OCI-LY7 (cell line): ENCODE results near the gene CEP290. TPM values are rescaled to one million over a fixed set of nuclear protein-coding genes. Genes with fewer than 3 reads are reported as not detected.

Experiments
- Bru-seq: library from RNA; stranded (reverse); fragments of 400-500 nt; gene quantifications from one replicate; lab custom pipeline; 2021; lab: Mats Ljungman, UMichigan
- BruChase-seq, 2 experiments: library from RNA; stranded (reverse); fragments of 400-500 nt; gene quantifications; one replicate each; lab custom pipeline; 2021; lab: Mats Ljungman, UMichigan
- BruUV-seq: library from RNA; stranded (reverse); fragments of 400-500 nt; replicated peaks from 2 replicates; lab custom pipeline; 2021; lab: Mats Ljungman, UMichigan
- CTCF ChIA-PET: fragments of 300-600 bp; sonication (Branson Sonifier 250); formaldehyde crosslinking; loops from one replicate; lab custom pipeline; 2022; ENCODE audit warnings: antibody characterized with exemption; ENCODE audit not compliant: unreplicated experiment; lab: Charles Lee
- POLR2A ChIA-PET: fragments of 300-600 bp; sonication (Branson Sonifier 250); formaldehyde crosslinking; loops from one replicate; lab custom pipeline; 2022; ENCODE audit warnings: antibody characterized with exemption; lab: Charles Lee
- DNase-seq: peaks from one replicate; pipeline ENCODE4 v3.0.0-alpha.2; 2015; ENCODE audit warnings: low spot score
- H2AFZ ChIP-seq: fragments of 200-600 bp; sonication (generic), shearing (Covaris generic); 2 replicates; pipeline ENCODE4 v1.6.1; 2014; ENCODE audit warnings: mild to moderate bottlenecking, antibody characterized with exemption, low read length, moderate library complexity
- H3K27ac ChIP-seq: fragments of 200-600 bp; sonication (generic); 2 replicates; pipeline ENCODE4 v1.5.1; 2014; ENCODE audit warnings: mixed run types, low read depth, mild to moderate bottlenecking, moderate library complexity, low read length, inconsistent platforms; ENCODE audit not compliant: poor library complexity, severe bottlenecking
- H3K36me3 ChIP-seq: fragments of 200-600 bp; sonication (generic); 2 replicates; pipeline ENCODE4 v1.6.1; 2014; ENCODE audit warnings: mild to moderate bottlenecking, antibody characterized with exemption, low read length, moderate library complexity, mixed read lengths; ENCODE audit not compliant: insufficient read depth
- H3K4me1 ChIP-seq: fragments of 200-600 bp; sonication (generic); 2 replicates; pipeline ENCODE4 v1.5.1; 2014; ENCODE audit warnings: mild to moderate bottlenecking, low read length; ENCODE audit not compliant: insufficient read depth, poor library complexity, severe bottlenecking
- H3K4me2 ChIP-seq: fragments of 200-600 bp; sonication (generic); 2 replicates; pipeline ENCODE4 v1.6.1; 2014; ENCODE audit warnings: mild to moderate bottlenecking, low read length
- H3K4me3 ChIP-seq: fragments of 200-600 bp; sonication (generic); 2 replicates; pipeline ENCODE4 v1.5.1; 2014; ENCODE audit warnings: mild to moderate bottlenecking, low read depth, low read length; ENCODE audit not compliant: poor library complexity, severe bottlenecking
- H3K79me2 ChIP-seq: fragments of 200-600 bp; sonication (generic); 2 replicates; pipeline ENCODE4 v1.6.1; 2016; ENCODE audit warnings: low read depth, mild to moderate bottlenecking, low read length, moderate library complexity, mixed read lengths; ENCODE audit not compliant: insufficient read depth
- H3K9me2 ChIP-seq: fragments of 200-600 bp; sonication (generic); 2 replicates; pipeline ENCODE4 v1.6.1; 2016; ENCODE audit warnings: mild to moderate bottlenecking, low read length, mixed read lengths; ENCODE audit not compliant: insufficient read depth
- H3K9me3 ChIP-seq: fragments of 200-600 bp; sonication (generic); 2 replicates; pipeline ENCODE4 v1.6.1; 2014; ENCODE audit warnings: mild to moderate bottlenecking, mixed run types, low read length, mixed read lengths
- H4K20me1 ChIP-seq: fragments of 200-600 bp; sonication (generic); 2 replicates; pipeline ENCODE4 v1.6.1; 2014; ENCODE audit warnings: mild to moderate bottlenecking, antibody characterized with exemption, low read length, moderate library complexity, mixed read lengths; ENCODE audit not compliant: insufficient read depth
- EZH2phosphoT487 ChIP-seq: fragments of 200-600 bp; sonication (generic); IDR thresholded peaks from 2 replicates; pipeline ENCODE4 v1.6.1; 2018; ENCODE audit warnings: low read depth, borderline replicate concordance, mild to moderate bottlenecking, mixed run types, antibody characterized with exemption, low read length, moderate library complexity, mixed read lengths
- intact Hi-C: fragments of 100-400 bp; cut with micrococcal nuclease; formaldehyde crosslinking; loops from one replicate; pipeline ENCODE4 v1.10.0; 2022; ENCODE audit not compliant: unreplicated experiment
- long read RNA-seq: library from polyadenylated mRNA; stranded (forward); transcript quantifications from one replicate; pipeline ENCODE4 v2.0.0, GENCODE V29; 2022
- total RNA-seq, 2 experiments: library from RNA; depleted of rRNA in 1 of 2; stranded (reverse); fragments of >200 nt in 1 of 2; shearing (Covaris generic) in 1 of 2; gene quantifications; 2 replicates each; pipeline ENCODE4 v1.2.3, GENCODE V29; 2014 to 2022
- TF ChIP-seq, protein P1 (sequence below): fragments of 200-600 bp; sonication (generic); conservative IDR thresholded peaks from 2 replicates; pipeline ENCODE4 v1.5.1; 2014; ENCODE audit warnings: mild to moderate bottlenecking, antibody characterized with exemption, low read length, moderate library complexity, mixed read lengths

Gene CEP290, protein sequence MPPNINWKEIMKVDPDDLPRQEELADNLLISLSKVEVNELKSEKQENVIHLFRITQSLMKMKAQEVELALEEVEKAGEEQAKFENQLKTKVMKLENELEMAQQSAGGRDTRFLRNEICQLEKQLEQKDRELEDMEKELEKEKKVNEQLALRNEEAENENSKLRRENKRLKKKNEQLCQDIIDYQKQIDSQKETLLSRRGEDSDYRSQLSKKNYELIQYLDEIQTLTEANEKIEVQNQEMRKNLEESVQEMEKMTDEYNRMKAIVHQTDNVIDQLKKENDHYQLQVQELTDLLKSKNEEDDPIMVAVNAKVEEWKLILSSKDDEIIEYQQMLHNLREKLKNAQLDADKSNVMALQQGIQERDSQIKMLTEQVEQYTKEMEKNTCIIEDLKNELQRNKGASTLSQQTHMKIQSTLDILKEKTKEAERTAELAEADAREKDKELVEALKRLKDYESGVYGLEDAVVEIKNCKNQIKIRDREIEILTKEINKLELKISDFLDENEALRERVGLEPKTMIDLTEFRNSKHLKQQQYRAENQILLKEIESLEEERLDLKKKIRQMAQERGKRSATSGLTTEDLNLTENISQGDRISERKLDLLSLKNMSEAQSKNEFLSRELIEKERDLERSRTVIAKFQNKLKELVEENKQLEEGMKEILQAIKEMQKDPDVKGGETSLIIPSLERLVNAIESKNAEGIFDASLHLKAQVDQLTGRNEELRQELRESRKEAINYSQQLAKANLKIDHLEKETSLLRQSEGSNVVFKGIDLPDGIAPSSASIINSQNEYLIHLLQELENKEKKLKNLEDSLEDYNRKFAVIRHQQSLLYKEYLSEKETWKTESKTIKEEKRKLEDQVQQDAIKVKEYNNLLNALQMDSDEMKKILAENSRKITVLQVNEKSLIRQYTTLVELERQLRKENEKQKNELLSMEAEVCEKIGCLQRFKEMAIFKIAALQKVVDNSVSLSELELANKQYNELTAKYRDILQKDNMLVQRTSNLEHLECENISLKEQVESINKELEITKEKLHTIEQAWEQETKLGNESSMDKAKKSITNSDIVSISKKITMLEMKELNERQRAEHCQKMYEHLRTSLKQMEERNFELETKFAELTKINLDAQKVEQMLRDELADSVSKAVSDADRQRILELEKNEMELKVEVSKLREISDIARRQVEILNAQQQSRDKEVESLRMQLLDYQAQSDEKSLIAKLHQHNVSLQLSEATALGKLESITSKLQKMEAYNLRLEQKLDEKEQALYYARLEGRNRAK (N-terminal part only)
- total RNA-seq (2014; rRNA removed; shearing (Covaris generic)), result 12.6 and 27.5 TPM in 2 replicates
- total RNA-seq (2022), result 22.4 and 22.5 TPM in 2 replicates
- Bru-seq, nascent RNA, result percentile 74 among the genes with signal in this experiment
- percentile 67 among the genes with signal in this experiment for BruChase-seq, experiment 1, labeled RNA remaining after a 6-hour chase
- percentile 73 among the genes with signal in this experiment for BruChase-seq, experiment 2, labeled RNA remaining after a 2-hour chase
- long read RNA-seq, full-length matches to known transcripts, result 1 of 15 reads
- long read RNA-seq, partial matches to known transcripts, result 10 of 15 reads
- long read RNA-seq, other reads (novel, unspliced or antisense), result 4 of 15 reads

- H2AFZ ChIP-seq, result peak within 1 kb of the TSS; percentile 88
- TF ChIP-seq, protein P1, sequence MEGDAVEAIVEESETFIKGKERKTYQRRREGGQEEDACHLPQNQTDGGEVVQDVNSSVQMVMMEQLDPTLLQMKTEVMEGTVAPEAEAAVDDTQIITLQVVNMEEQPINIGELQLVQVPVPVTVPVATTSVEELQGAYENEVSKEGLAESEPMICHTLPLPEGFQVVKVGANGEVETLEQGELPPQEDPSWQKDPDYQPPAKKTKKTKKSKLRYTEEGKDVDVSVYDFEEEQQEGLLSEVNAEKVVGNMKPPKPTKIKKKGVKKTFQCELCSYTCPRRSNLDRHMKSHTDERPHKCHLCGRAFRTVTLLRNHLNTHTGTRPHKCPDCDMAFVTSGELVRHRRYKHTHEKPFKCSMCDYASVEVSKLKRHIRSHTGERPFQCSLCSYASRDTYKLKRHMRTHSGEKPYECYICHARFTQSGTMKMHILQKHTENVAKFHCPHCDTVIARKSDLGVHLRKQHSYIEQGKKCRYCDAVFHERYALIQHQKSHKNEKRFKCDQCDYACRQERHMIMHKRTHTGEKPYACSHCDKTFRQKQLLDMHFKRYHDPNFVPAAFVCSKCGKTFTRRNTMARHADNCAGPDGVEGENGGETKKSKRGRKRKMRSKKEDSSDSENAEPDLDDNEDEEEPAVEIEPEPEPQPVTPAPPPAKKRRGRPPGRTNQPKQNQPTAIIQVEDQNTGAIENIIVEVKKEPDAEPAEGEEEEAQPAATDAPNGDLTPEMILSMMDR, result no peak
- no peak for TF ChIP-seq EZH2phosphoT487
- H4K20me1 ChIP-seq, result 0 out of 2 replicates have a peak, but pooled peaks cover 4% of the 10 kb centered on the region
- no peaks in the 10 kb centered on the region for H3K9me2 ChIP-seq
- intact Hi-C loops, result loop anchor here (2.0 to 5.0 kb wide), 2 partner anchors 107 to 1385 kb away; partner anchors contain the start of gene POC1B
- H3K4me1 ChIP-seq, result peaks cover 33% of the 10 kb centered on the region
- DNase-seq, result peak; percentile 98
- peaks cover 26% of the 10 kb centered on the region; the same call in 1 of the 2 replicates for H3K79me2 ChIP-seq
- no TSS peak for BruUV-seq
- H3K36me3 ChIP-seq, result peaks cover 26% of the 10 kb centered on the region
- peak within 1 kb of the TSS; percentile 84 for H3K4me3 ChIP-seq
- H3K9me3 ChIP-seq, result no peaks in the 10 kb centered on the region
- POLR2A ChIA-PET, result interaction anchor here (0.6 to 1.3 kb wide), 4 partner anchors 10 to 1394 kb away, joined by 3 to 4 read pairs (median 4); partner anchors contain the start of gene C12orf50
- CTCF ChIA-PET, result no interaction called here
- peak within 1 kb of the TSS; percentile 36 for H3K27ac ChIP-seq
- H3K4me2 ChIP-seq, result peak within 1 kb of the TSS; percentile 74
Measured at GRCh38 chr12:88141774-88142609, at the start of gene CEP290, which contains the start of gene TMTC3. TSS of gene CEP290 (minus strand) at chr12:88142088. CDS start at chr12:88141307, 781 bp downstream. TSS of gene TMTC3 (plus strand) at chr12:88142307. CDS start at chr12:88148316, 6,009 bp downstream.

DNA sequence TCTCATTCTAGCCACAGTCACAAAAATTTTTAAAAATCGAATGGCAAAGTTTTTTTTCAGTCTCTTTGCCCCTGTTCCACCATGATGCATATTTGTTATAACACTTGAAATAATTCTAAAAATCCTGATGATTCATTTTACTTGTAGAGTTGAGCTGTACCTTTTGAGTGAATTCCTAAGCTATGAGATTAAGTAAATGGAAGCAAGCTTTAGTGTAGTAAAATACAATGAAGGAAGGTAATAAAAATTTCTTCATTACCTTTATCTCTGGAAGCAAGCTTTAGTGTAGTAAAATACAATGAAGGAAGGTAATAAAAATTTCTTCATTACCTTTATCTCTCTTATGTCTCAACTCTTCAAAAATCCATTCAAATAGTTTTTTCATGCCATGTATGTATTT, 46.3 kb upstream of the CEP290 start:
- Histone ChIP-seq H3K27ac (no peak overlapping the region), H3K9me2 (no peaks in the 10 kb centered on the region), H3K79me2 (no peaks in the 10 kb centered on the region), H4K20me1 (no peaks in the 10 kb centered on the region), H2AFZ (no peak overlapping the region), H3K36me3 (peaks cover 21% of the 10 kb centered on the region; the same call in 1 of the 2 replicates), H3K9me3 (peaks cover 4% of the 10 kb centered on the region; the same call in 1 of the 2 replicates), H3K4me1 (no peaks in the 10 kb centered on the region), H3K4me2 (no peak overlapping the region), H3K4me3 (no peak overlapping the region)
- no peak for DNase-seq
- CTCF ChIA-PET, result no interaction called here
- POLR2A ChIA-PET, result interaction anchor here (0.7 to 1.4 kb wide), 2 partner anchors 13 to 31 kb away, joined by 4 read pairs; no protein-coding TSS in a partner anchor
- TF ChIP-seq, protein P1, result no peak
- TF ChIP-seq EZH2phosphoT487, result no peak
- intact Hi-C loops, result no loop called here
- no TSS peak for BruUV-seq
